Mesenchymal stem cell (in vitro differentiated cells and primary cell): ENCODE measurements around the gene SNRPN.

Experiments
- DNase-seq: peaks from one replicate; pipeline ENCODE4 v3.0.0-alpha.2; 2013
- H2AFZ ChIP-seq: one replicate; pipeline ENCODE4 v1.6.1; 2013; ENCODE audit warnings: low read depth, mild to moderate bottlenecking, control low read depth, inconsistent platforms, low read length, moderate library complexity
- H2AK5ac ChIP-seq: 2 replicates; pipeline ENCODE4 v1.6.1; 2013; ENCODE audit warnings: low read length, moderate library complexity, mild to moderate bottlenecking, inconsistent platforms; ENCODE audit not compliant: severe bottlenecking
- H2BK120ac ChIP-seq: one replicate; pipeline ENCODE4 v1.6.1; 2013; ENCODE audit warnings: low read depth, mild to moderate bottlenecking, inconsistent platforms, low read length, moderate library complexity
- H2BK12ac ChIP-seq, 2 experiments: one replicate each; pipeline ENCODE4 v1.6.1; 2013; ENCODE audit warnings: inconsistent platforms in 2 of 2, low read length in 2 of 2, mild to moderate bottlenecking in 2 of 2, moderate library complexity in 2 of 2, control low read depth in 1 of 2
- H2BK15ac ChIP-seq: one replicate; pipeline ENCODE4 v1.6.1; 2013; ENCODE audit warnings: mild to moderate bottlenecking, low read depth, inconsistent platforms; ENCODE audit not compliant: poor library complexity, severe bottlenecking
- H2BK5ac ChIP-seq: 2 replicates; pipeline ENCODE4 v1.6.1; 2013; ENCODE audit warnings: low read depth, mild to moderate bottlenecking, low read length, control low read depth, inconsistent platforms; ENCODE audit not compliant: poor library complexity, severe bottlenecking
- H3K14ac ChIP-seq, 2 experiments: one replicate each; pipeline ENCODE4 v1.6.1; 2013; ENCODE audit warnings: inconsistent platforms in 2 of 2, low read length in 2 of 2, control low read depth in 1 of 2, mild to moderate bottlenecking in 1 of 2, moderate library complexity in 1 of 2
- H3K18ac ChIP-seq, 2 experiments: one replicate each; pipeline ENCODE4 v1.6.1; 2013; ENCODE audit warnings: inconsistent platforms in 2 of 2, low read length in 2 of 2, control low read depth in 1 of 2, low read depth in 1 of 2, mild to moderate bottlenecking in 1 of 2
- H3K23ac ChIP-seq, 2 experiments: one replicate each; pipeline ENCODE4 v1.6.1; 2013; ENCODE audit warnings: inconsistent platforms in 2 of 2, low read length in 2 of 2, mild to moderate bottlenecking in 2 of 2, moderate library complexity in 2 of 2, control low read depth in 1 of 2
- H3K27ac ChIP-seq: 2 replicates; pipeline ENCODE4 v1.5.1; 2013; ENCODE audit warnings: mild to moderate bottlenecking, moderate library complexity, low read length, control low read depth, inconsistent platforms; ENCODE audit not compliant: poor library complexity, severe bottlenecking
- H3K27me3 ChIP-seq, 2 experiments: 2 replicates each; pipeline versions ENCODE4 v1.6.1 to v1.7.0; 2013; ENCODE audit warnings: low read length in 2 of 2, mild to moderate bottlenecking in 2 of 2, moderate library complexity in 2 of 2, control low read depth in 1 of 2, inconsistent platforms in 1 of 2; ENCODE audit not compliant: control insufficient read depth in 1 of 2, insufficient read depth in 1 of 2
- H3K36me3 ChIP-seq, 2 experiments: 2 replicates each; pipeline versions ENCODE4 v1.6.1 to v1.7.0; 2013; ENCODE audit warnings: low read length in 2 of 2, control low read depth in 1 of 2, inconsistent platforms in 1 of 2, low read depth in 1 of 2, mild to moderate bottlenecking in 1 of 2; ENCODE audit not compliant: insufficient read depth in 2 of 2, control insufficient read depth in 1 of 2
- H3K4ac ChIP-seq, 2 experiments: one replicate each; pipeline ENCODE4 v1.6.1; 2013; ENCODE audit warnings: inconsistent platforms in 2 of 2, low read length in 2 of 2, mild to moderate bottlenecking in 2 of 2, moderate library complexity in 2 of 2, control low read depth in 1 of 2, low read depth in 1 of 2
- H3K4me1 ChIP-seq: 2 replicates; pipeline ENCODE4 v1.6.1; 2013; ENCODE audit warnings: low read depth, low read length, control low read depth; ENCODE audit not compliant: control insufficient read depth, insufficient read depth
- H3K4me2 ChIP-seq: 2 replicates; pipeline ENCODE4 v1.6.1; 2013; ENCODE audit warnings: low read length, mild to moderate bottlenecking, inconsistent platforms; ENCODE audit not compliant: poor library complexity, severe bottlenecking
- H3K4me3 ChIP-seq, 2 experiments: 2 replicates each; pipeline versions ENCODE4 v1.5.1 to v1.7.0; 2013; ENCODE audit warnings: low read length in 2 of 2, mild to moderate bottlenecking in 2 of 2, control low read depth in 1 of 2, low read depth in 1 of 2; ENCODE audit not compliant: insufficient read depth in 1 of 2
- H3K79me1 ChIP-seq: replicated peaks from 2 replicates; pipeline ENCODE4 v1.6.1; 2013; ENCODE audit warnings: mild to moderate bottlenecking, control low read depth, low read length, inconsistent platforms; ENCODE audit not compliant: poor library complexity, severe bottlenecking
- H3K9ac ChIP-seq: 2 replicates; pipeline ENCODE4 v1.7.0; 2013; ENCODE audit warnings: mild to moderate bottlenecking, low read length, moderate library complexity
- H3K9me3 ChIP-seq: 2 replicates; pipeline ENCODE4 v1.7.0; 2013; ENCODE audit warnings: mild to moderate bottlenecking, low read length; ENCODE audit not compliant: control insufficient read depth
- H4K8ac ChIP-seq: one replicate; pipeline ENCODE4 v1.6.1; 2013; ENCODE audit warnings: inconsistent platforms, mild to moderate bottlenecking, low read length, moderate library complexity
- H4K91ac ChIP-seq: one replicate; pipeline ENCODE4 v1.6.1; 2013; ENCODE audit warnings: mild to moderate bottlenecking, low read length, inconsistent platforms
- WGBS: methylation state at CpG from one replicate; pipeline ENCODE4 v1.1.7; 2013; ENCODE audit warnings: mixed read lengths; 5-methylcytosine and 5-hydroxymethylcytosine counted together

SNRPN gene

DNA sequence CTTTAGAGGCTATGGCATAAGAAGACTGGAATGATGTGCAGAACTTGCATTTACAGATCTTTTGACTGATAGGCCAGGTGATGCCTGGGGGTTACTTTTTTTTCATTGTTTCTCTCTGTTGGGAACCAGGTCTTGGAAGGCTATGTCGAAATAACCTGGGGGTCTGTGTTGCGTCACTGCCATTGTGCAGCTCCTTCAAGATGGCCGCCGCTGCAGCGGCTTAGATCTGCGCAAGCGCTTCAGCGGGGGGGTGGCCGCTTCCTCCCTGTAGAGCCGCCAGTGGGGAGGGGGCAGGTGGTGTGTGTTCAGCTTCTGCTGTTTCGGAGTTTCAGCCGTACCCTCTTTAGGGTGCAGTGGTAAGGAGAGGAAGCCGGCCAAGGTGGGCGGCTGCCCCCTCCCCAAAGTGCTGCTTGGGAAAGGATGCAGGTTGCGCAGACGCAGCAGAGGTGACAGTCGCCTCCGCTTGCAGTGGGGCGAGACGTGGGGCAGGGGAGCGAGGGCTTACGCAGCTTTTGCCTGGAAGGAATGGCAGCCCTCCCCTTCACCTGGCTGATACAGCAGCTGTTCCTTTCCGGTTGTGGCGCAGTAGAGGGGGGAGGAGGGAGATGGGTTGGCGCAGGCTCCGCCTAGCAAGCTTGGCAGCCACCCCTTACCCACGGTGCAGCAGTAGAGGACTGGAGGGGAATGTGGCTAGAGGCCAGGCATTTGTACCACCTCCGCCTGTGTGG lies 1.5 kb downstream of the SNRPN start:
- Histone ChIP-seq H4K91ac (peak overlapping the region; percentile 45), H3K4me2 (peak overlapping the region; percentile 1), H3K79me1 (no peaks in the 10 kb centered on the region), H3K14ac (no peak overlapping the region), H2BK15ac (no peak overlapping the region), H3K4me3 (peak overlapping the region; percentile 78 to 84), H3K27me3 (no peaks in the 10 kb centered on the region), H2BK120ac (no peak overlapping the region), H3K18ac (peak overlapping the region; percentile 44 to 76), H2AFZ (peak overlapping the region; percentile 33), H3K4ac (peak overlapping the region; percentile 46 to 60), H2AK5ac (no peak overlapping the region), H3K9ac (peak overlapping the region; percentile 91), H3K27ac (peak overlapping the region; percentile 84), H2BK5ac (no peak overlapping the region), H3K23ac (no peak overlapping the region), H3K36me3 (no peaks in the 10 kb centered on the region), H4K8ac (peak overlapping the region; percentile 47), H2BK12ac (no peak overlapping the region), H3K9me3 (peaks cover 6% of the 10 kb centered on the region), H3K4me1 (peaks cover 2% of the 10 kb centered on the region)
- WGBS, result 42% methylated on average over 28 of the region's 28 CpGs
- DNase-seq, result peak; percentile 83

DNA sequence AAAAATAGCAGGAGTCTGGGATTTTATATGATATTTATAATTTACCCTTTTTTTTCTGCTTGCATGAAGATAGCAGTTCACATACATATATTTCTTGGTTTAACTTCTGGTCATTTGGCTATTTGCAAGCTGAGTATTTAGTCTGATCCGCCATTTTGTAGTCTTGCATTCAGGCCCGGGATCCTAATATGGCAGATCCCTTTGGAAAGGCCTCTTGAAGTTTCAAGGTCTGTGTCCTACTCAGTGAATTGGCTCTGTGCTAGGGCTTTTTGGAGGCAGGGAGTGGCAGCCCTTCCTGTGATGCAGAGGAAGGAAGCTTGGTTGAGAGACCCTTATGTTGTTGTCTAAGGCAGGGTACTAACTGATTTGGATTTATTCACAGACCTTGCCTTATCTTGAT lies 2.9 kb downstream of the SNRPN start:
- Histone ChIP-seq H3K36me3 (peaks cover 0 to 8% of the 10 kb centered on the region in 2 experiments), H4K8ac (no peak overlapping the region), H2BK15ac (no peak overlapping the region), H2AK5ac (no peak overlapping the region), H3K4me1 (peaks cover 2% of the 10 kb centered on the region), H2BK120ac (no peak overlapping the region), H3K4ac (no peak overlapping the region), H2BK12ac (no peak overlapping the region), H3K9me3 (peaks cover 11% of the 10 kb centered on the region), H3K9ac (no peak overlapping the region), H3K4me2 (no peak overlapping the region), H3K18ac (no peak overlapping the region), H3K4me3 (no peak overlapping the region), H3K23ac (no peak overlapping the region), H3K79me1 (no peaks in the 10 kb centered on the region), H2AFZ (no peak overlapping the region), H4K91ac (no peak overlapping the region), H3K27ac (no peak overlapping the region), H3K14ac (no peak overlapping the region), H2BK5ac (no peak overlapping the region), H3K27me3 (no peaks in the 10 kb centered on the region)
- no peak for DNase-seq
- 51% methylated on average over 2 of the region's 2 CpGs for WGBS

DNA sequence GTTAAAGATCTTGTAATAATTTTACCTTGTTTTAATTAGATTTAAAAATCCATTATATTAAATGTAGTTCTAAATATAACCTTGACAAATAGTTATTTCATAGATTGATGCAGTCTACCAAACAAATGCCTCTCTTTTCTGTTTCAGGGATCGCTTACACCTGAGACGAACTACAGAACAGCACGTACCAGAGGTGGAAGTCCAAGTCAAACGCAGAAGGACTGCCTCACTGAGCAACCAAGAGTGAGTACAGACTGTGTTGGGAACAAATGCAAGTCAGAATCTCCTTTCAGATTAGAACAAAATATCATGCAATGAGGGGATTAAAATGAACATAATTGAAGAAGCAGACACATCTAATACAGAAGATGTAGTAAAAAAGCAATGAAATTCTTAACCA lies 7.2 kb downstream of the SNRPN start:
- 86% methylated on average over 4 of the region's 4 CpGs for WGBS
- no peak overlapping the region for H3K27ac ChIP-seq
- H2BK12ac ChIP-seq, result no peak overlapping the region
- no peaks in the 10 kb centered on the region for H3K79me1 ChIP-seq
- no peak overlapping the region for H3K4ac ChIP-seq
- H4K8ac ChIP-seq, result no peak overlapping the region
- peaks cover 6 to 44% of the 10 kb centered on the region in 2 experiments for H3K36me3 ChIP-seq
- no peak overlapping the region for H4K91ac ChIP-seq
- no peak for DNase-seq
- no peak overlapping the region for H2AK5ac ChIP-seq
- H3K4me2 ChIP-seq, result no peak overlapping the region
- no peak overlapping the region for H3K14ac ChIP-seq
- H2BK15ac ChIP-seq, result no peak overlapping the region
- no peak overlapping the region for H3K23ac ChIP-seq
- H3K9me3 ChIP-seq, result peaks cover 22% of the 10 kb centered on the region
- no peaks in the 10 kb centered on the region for H3K27me3 ChIP-seq
- H2AFZ ChIP-seq, result no peak overlapping the region
- H3K9ac ChIP-seq, result no peak overlapping the region
- H2BK5ac ChIP-seq, result no peak overlapping the region
- H3K4me1 ChIP-seq, result no peaks in the 10 kb centered on the region
- H2BK120ac ChIP-seq, result no peak overlapping the region
- H3K4me3 ChIP-seq, result no peak overlapping the region
- no peak overlapping the region for H3K18ac ChIP-seq

DNA sequence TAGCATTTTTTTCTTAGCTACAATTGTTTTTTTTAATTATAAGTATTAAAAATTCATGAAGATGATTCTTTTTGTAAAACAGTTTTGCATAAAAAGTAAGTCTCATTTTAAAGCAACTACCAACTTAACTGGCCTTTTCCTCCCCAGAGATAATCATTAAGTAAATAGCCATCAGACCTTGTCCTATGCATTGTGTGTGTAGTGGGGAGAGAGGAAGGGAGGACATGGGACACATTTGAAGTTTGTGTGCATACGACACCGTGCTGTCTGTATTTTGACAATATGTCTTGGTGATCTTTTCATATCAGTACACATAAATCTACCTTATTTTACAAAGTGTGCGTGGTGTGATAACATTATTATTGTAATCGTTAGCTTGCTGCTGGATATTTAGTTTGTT lies 8.1 kb downstream of the SNRPN start:
- Histone ChIP-seq H3K4me1 (no peaks in the 10 kb centered on the region), H3K14ac (no peak overlapping the region), H3K4ac (no peak overlapping the region), H3K23ac (no peak overlapping the region), H4K91ac (no peak overlapping the region), H3K27ac (no peak overlapping the region), H3K4me2 (no peak overlapping the region), H2BK5ac (no peak overlapping the region), H3K9me3 (peaks cover 25% of the 10 kb centered on the region), H2BK15ac (no peak overlapping the region), H4K8ac (no peak overlapping the region), H2AK5ac (no peak overlapping the region), H2AFZ (no peak overlapping the region), H3K79me1 (no peaks in the 10 kb centered on the region), H3K4me3 (no peak overlapping the region), H3K36me3 (peaks cover 6 to 48% of the 10 kb centered on the region in 2 experiments), H2BK12ac (no peak overlapping the region), H3K27me3 (no peaks in the 10 kb centered on the region), H2BK120ac (no peak overlapping the region), H3K9ac (no peak overlapping the region), H3K18ac (no peak overlapping the region)
- WGBS, result 96% methylated on average over 2 of the region's 4 CpGs
- no peak for DNase-seq
